Heart left ventricle (tissue), 16 donors: ENCODE data around the gene FXYD5. TPM values are rescaled to one million over a fixed set of nuclear protein-coding genes. Genes with fewer than 3 reads are reported as not detected.

ENCODE experiments used
- ATAC-seq, 4 donors: fragments of 200-7000 bp; cut with Tn5 transposase; one replicate each; pipeline ENCODE4 v1.9.1; 2020 to 2022; ENCODE audit warnings: moderate library complexity in 4 of 4, mild to moderate bottlenecking in 3 of 4, moderate number of reproducible peaks in 1 of 4
- DNase-seq, 5 donors: peaks; one replicate each; pipeline ENCODE4 v3.0.0-alpha.2; 2020
- H3K27ac ChIP-seq, 12 donors: fragments of 200-600 bp; sonication (generic) in 4 of 12; one replicate each; pipeline versions ENCODE4 v1.5.0 to v1.8.0; 2016 to 2022; ENCODE audit warnings: mild to moderate bottlenecking in 2 of 12
- H3K27me3 ChIP-seq, 9 donors: fragments of 200-600 bp; sonication (generic) in 2 of 9; one replicate each; pipeline versions ENCODE4 v1.5.1 to v1.8.0; 2016 to 2022; ENCODE audit warnings: mild to moderate bottlenecking in 3 of 9
- H3K36me3 ChIP-seq, 9 donors: fragments of 200-600 bp; sonication (generic) in 2 of 9; one replicate each; pipeline versions ENCODE4 v1.5.0 to v1.8.0; 2018 to 2022; ENCODE audit warnings: mild to moderate bottlenecking in 2 of 9
- H3K4me1 ChIP-seq, 12 donors: fragments of 200-600 bp; sonication (generic) in 4 of 12; one replicate each; pipeline versions ENCODE4 v1.5.0 to v1.8.0; 2016 to 2022; ENCODE audit warnings: mild to moderate bottlenecking in 3 of 12
- H3K4me3 ChIP-seq, 12 donors: fragments of 200-600 bp; sonication (generic) in 4 of 12; one replicate each; pipeline versions ENCODE4 v1.5.0 to v1.8.0; 2017 to 2022; ENCODE audit warnings: mild to moderate bottlenecking in 9 of 12, moderate library complexity in 4 of 12
- H3K9me3 ChIP-seq, 12 donors: fragments of 200-600 bp; sonication (generic) in 4 of 12; one replicate each; pipeline versions ENCODE4 v1.5.0 to v1.8.0; 2016 to 2022; ENCODE audit warnings: mild to moderate bottlenecking in 1 of 12
- CTCF ChIP-seq, 12 donors: fragments of 200-600 bp; sonication (generic) in 4 of 12; IDR thresholded peaks; one replicate each; pipeline versions ENCODE4 v1.5.0 to v1.8.0; 2018 to 2022; ENCODE audit warnings: antibody characterized with exemption in 12 of 12, mild to moderate bottlenecking in 5 of 12
- POLR2A ChIP-seq, 2 donors: fragments of 450-650 bp; IDR thresholded peaks; one replicate each; pipeline ENCODE4 v1.6.1; 2017; ENCODE audit warnings: antibody characterized with exemption in 2 of 2, mild to moderate bottlenecking in 2 of 2, moderate library complexity in 2 of 2
- WGBS, 4 donors: extraction: QIAGEN DNeasy Blood & Tissue Kit in 2 of 4; methylation state at CpG; one replicate each; pipeline versions ENCODE4 v1.1.5 to v1.1.7; 2013 to 2018; 5-methylcytosine and 5-hydroxymethylcytosine counted together
- intact Hi-C, 10 donors: fragments of 100-400 bp; cut with DNase I; formaldehyde crosslinking; loops; one replicate each; pipeline versions ENCODE4 v1.11.1 to v1.14.2; 2022
- polyA plus RNA-seq, 2 donors: library from polyadenylated mRNA; stranded (reverse); fragments of 200-250 nt; gene quantifications; one replicate each; pipeline ENCODE4 v1.2.3, GENCODE V29; 2013
- total RNA-seq, 9 donors: library from RNA; depleted of rRNA in 2 of 9; stranded (reverse); fragments of >200 nt in 2 of 9; fragmentation: NEBNext Ultra II Directional in 3 of 9; extraction: Animal tissue kit (Norgen Biotek cat#: 25700) in 3 of 9; gene quantifications; one replicate each; pipeline versions ENCODE4 v1.1.0 to v1.2.4, GENCODE V29; 2016 to 2023
- donor health status: ischemic (EF 13 %, LVEDD 7.1; RV severe dilation, severe dysfunction).
- donor health status: healthy with polysubstance abuse.
- donor health status: DM: no; HTN: yes; CAD: no.
- donor health status: DM: no; HTN: no; CAD: no.
- donor health status: ischemic (EF 25% LVEDD 6.9; RV normal size, moderate dysfunction).
- donor health status: ischemic (EF 25% LVEDD 5.7; RV mildly dilated, moderate dysfunction).
- donor health status: healthy.
- donor health status: DM: yes; HTN: yes; CAD: no.
- donor health status: ischemic (EF 35%, LVEDD 5.7; RV mildly dilated, moderate dysfunction).
- donor health status: nonischemic (EF 11% LVEDD 7.7; RV severe dilation, severe dysfunction).
- donor health status: DM: yes; HTN: yes; CAD: no.
- donor health status: PGD.
- donor health status: ischemic (EF 29% LVEDD 5.4; RV normal size, mild dysfunction).
- donor health status: nonischemic (EF 23%, LVEDD 6.1; RV moderate dilation, normal function).

Gene FXYD5
- total and polyA plus RNA-seq, 11 donors, result 15.3 to 87.9 (median 25.6) TPM

- TF ChIP-seq CTCF (IDR thresholded peaks at IDR 0.05) (no peak), POLR2A (IDR thresholded peaks at IDR 0.05) (no peak)
- Histone ChIP-seq H3K9me3 (peaks cover 0 to 3% (median 0%) of the 10 kb centered on the region in 12 donors), H3K36me3 (no peaks in the 10 kb centered on the region), H3K4me3 (no peak overlapping the region), H3K27me3 (no peaks in the 10 kb centered on the region), H3K27ac (peak overlapping the region in 1 of 12 donors; percentile 81), H3K4me1 (peaks cover 0 to 64% (median 4%) of the 10 kb centered on the region in 12 donors)
- DNase-seq, result peak in 1 of 5 donors; percentile 6
- intact Hi-C loops, result no loop called here
- no peak for ATAC-seq
- 88 to 93% (median 89%) methylated on average over 8 of the region's 8 CpGs for WGBS, 4 donors
Observed at GRCh38 chr19:35207391-35207871, 52.9 kb downstream of the FXYD5 start.

GRCh38 chr19:35208121-35208520 is 53.6 kb downstream of the FXYD5 start:
- no peak overlapping the region for H3K4me3 ChIP-seq
- H3K4me1 ChIP-seq, result peaks cover 0 to 71% (median 10%) of the 10 kb centered on the region in 12 donors
- no peaks in the 10 kb centered on the region for H3K27me3 ChIP-seq
- no peak for TF ChIP-seq CTCF (IDR thresholded peaks at IDR 0.05)
- no peak for TF ChIP-seq POLR2A (IDR thresholded peaks at IDR 0.05)
- H3K27ac ChIP-seq, result peak overlapping the region in 1 of 12 donors; percentile 81
- ATAC-seq (no peak), DNase-seq (peak in 1 of 5 donors; percentile 2)
- H3K9me3 ChIP-seq, result peaks cover 0 to 3% (median 0%) of the 10 kb centered on the region in 12 donors
- intact Hi-C loops, result no loop called here
- no peaks in the 10 kb centered on the region for H3K36me3 ChIP-seq
- WGBS, 4 donors, result 90 to 96% (median 92%) methylated on average over 8 of the region's 8 CpGs

- 79 to 85% (median 81%) methylated on average over 4 of the region's 4 CpGs for WGBS, 4 donors
Observed at GRCh38 chr19:35209646-35210045, 55.1 kb downstream of the FXYD5 start.

More at GRCh38 chr19:35209646-35210045, 55.1 kb downstream of the FXYD5 start:
- Histone ChIP-seq H3K27me3 (no peaks in the 10 kb centered on the region), H3K27ac (no peak overlapping the region), H3K36me3 (no peaks in the 10 kb centered on the region), H3K9me3 (peaks cover 0 to 3% (median 0%) of the 10 kb centered on the region in 12 donors), H3K4me3 (no peak overlapping the region), H3K4me1 (peaks cover 0 to 77% (median 24%) of the 10 kb centered on the region in 12 donors)
- TF ChIP-seq POLR2A (IDR thresholded peaks at IDR 0.05), result no peak
- no peak for TF ChIP-seq CTCF (IDR thresholded peaks at IDR 0.05)
- intact Hi-C loops, result no loop called here
- ATAC-seq (no peak), DNase-seq (no peak)
